Spleen (tissue), 7 donors: ENCODE measurements around the gene CEP41.

Experiments
- POLR2A ChIP-seq, 3 donors: fragments of 450-650 bp; IDR thresholded peaks; one replicate each; pipeline ENCODE4 v1.5.1; 2017; ENCODE audit warnings: antibody characterized with exemption in 3 of 3, mild to moderate bottlenecking in 1 of 3
- POLR2AphosphoS5 ChIP-seq, 3 donors: sonication (generic); formaldehyde crosslinking; IDR thresholded peaks; one replicate each; pipeline ENCODE4 v1.5.1; 2017; ENCODE audit warnings: antibody characterized with exemption in 3 of 3
- TF ChIP-seq, protein P1 (sequence below), 11 experiments: fragments of 200-600 bp in 7 of 11; fragments of 450-650 bp in 4 of 11; sonication (generic) in 4 of 11; IDR thresholded peaks in 8 of 11; conservative IDR thresholded peaks in 3 of 11; 1 replicate in 7 of 11; 2 replicates in 4 of 11; pipeline versions ENCODE4 v1.4.0 to v1.8.0; 2016 to 2021; ENCODE audit warnings: antibody characterized with exemption in 11 of 11, inconsistent platforms in 4 of 11, mild to moderate bottlenecking in 1 of 11
- donor health status: DM: no; HTN: no; CAD: no; lungs with moderate emphysema.
- donor health status: DM: no; HTN: no; CAD: no.
- donor health status: DM: no; HTN: no; CAD: no.

DNA sequence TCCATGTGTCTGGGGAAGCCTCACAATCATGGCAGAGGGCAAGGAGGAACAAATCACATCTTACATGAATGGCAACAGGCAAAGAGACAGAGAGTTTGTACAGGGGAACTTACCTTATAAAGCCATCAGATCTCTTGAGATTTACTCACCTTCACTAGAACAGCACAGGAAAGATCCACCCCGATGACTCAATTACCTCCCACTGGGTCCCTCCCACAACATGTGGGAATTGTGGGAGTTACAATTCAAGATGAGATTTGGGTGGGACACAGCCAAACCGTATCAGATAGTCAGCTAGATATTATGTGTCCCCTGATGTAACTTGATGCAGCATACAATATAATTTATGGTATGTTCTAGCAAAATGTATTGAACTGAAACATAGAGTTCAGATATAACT, 14.1 kb upstream of the CEP41 start:
- TF ChIP-seq, protein P1, sequence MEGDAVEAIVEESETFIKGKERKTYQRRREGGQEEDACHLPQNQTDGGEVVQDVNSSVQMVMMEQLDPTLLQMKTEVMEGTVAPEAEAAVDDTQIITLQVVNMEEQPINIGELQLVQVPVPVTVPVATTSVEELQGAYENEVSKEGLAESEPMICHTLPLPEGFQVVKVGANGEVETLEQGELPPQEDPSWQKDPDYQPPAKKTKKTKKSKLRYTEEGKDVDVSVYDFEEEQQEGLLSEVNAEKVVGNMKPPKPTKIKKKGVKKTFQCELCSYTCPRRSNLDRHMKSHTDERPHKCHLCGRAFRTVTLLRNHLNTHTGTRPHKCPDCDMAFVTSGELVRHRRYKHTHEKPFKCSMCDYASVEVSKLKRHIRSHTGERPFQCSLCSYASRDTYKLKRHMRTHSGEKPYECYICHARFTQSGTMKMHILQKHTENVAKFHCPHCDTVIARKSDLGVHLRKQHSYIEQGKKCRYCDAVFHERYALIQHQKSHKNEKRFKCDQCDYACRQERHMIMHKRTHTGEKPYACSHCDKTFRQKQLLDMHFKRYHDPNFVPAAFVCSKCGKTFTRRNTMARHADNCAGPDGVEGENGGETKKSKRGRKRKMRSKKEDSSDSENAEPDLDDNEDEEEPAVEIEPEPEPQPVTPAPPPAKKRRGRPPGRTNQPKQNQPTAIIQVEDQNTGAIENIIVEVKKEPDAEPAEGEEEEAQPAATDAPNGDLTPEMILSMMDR (IDR thresholded peaks at IDR 0.05 in 8 of 11, conservative IDR thresholded peaks at IDR 0.05 in 3 of 11) = no peak
- TF ChIP-seq POLR2A (IDR thresholded peaks at IDR 0.05) (no peak), POLR2AphosphoS5 (IDR thresholded peaks at IDR 0.05) (no peak)
